Vagina (tissue), 2 donors: ENCODE data around the gene RPS6KC1.

Experiments
- CTCF ChIP-seq, 3 experiments: fragments of 450-650 bp in 2 of 3; fragments of 200-600 bp in 1 of 3; sonication (generic) in 1 of 3; IDR thresholded peaks; one replicate each; pipeline ENCODE4 v1.5.1; 2017 to 2019; ENCODE audit warnings: antibody characterized with exemption in 3 of 3, mild to moderate bottlenecking in 2 of 3, moderate library complexity in 2 of 3
- POLR2A ChIP-seq, 2 donors: fragments of 450-650 bp; IDR thresholded peaks; one replicate each; pipeline ENCODE4 v1.6.1; 2017; ENCODE audit warnings: antibody characterized with exemption in 2 of 2, mild to moderate bottlenecking in 2 of 2, moderate library complexity in 2 of 2

DNA sequence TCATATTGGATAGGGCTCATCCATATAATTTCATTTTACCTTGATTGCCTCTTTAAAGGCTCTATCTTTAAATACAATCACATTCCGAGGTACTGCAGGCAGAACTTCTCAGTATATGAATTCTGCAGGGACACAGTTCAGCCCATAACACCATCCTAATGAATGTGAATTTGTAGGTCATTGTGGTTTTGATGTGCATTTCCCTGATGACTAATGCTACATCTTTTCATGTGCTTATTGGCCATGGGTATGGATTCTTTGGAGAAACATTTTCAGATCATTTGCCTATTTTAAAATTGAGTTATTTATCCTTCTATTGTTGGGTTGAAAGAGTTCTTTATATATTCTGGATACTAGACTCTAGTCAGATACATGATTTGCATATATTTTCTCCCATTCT is 9.6 kb upstream of the RPS6KC1 start:
- no peak for TF ChIP-seq CTCF (IDR thresholded peaks at IDR 0.05)
- TF ChIP-seq POLR2A (IDR thresholded peaks at IDR 0.05): no peak
